PC-9 (cell line): ENCODE results near the gene PVALEF. TPM values are rescaled to one million over a fixed set of nuclear protein-coding genes. Genes with fewer than 3 reads are reported as not detected.

Experiments used
- BruUV-seq: library from RNA; stranded (reverse); fragments of 400-500 nt; replicated peaks from 2 replicates; lab custom pipeline; 2021; lab: Mats Ljungman, UMichigan
- CTCF ChIA-PET: fragments of 300-600 bp; sonication (Branson Sonifier 250); formaldehyde crosslinking; loops from one replicate; lab custom pipeline; 2022; ENCODE audit warnings: antibody characterized with exemption; lab: Charles Lee
- POLR2A ChIA-PET: fragments of 300-600 bp; sonication (Branson Sonifier 250); formaldehyde crosslinking; loops from one replicate; lab custom pipeline; 2022; ENCODE audit warnings: antibody characterized with exemption; ENCODE audit not compliant: unreplicated experiment; lab: Charles Lee
- DNase-seq, 2 experiments: peaks; one replicate each; pipeline versions ENCODE4 v3.0.0 to v3.0.0-alpha.2; 2015 to 2022; ENCODE audit warnings: mixed read lengths in 1 of 2
- H2AFZ ChIP-seq: fragments of 200-600 bp; sonication (generic); 2 replicates; pipeline ENCODE4 v1.8.1; 2017; ENCODE audit warnings: antibody characterized with exemption
- H3F3A ChIP-seq: fragments of 200-600 bp; sonication (generic); 2 replicates; pipeline ENCODE4 v1.8.1; 2017; ENCODE audit warnings: antibody characterized with exemption, mild to moderate bottlenecking, low read depth; ENCODE audit not compliant: insufficient read depth
- H3K27ac ChIP-seq: fragments of 200-600 bp; sonication (generic); 2 replicates; pipeline ENCODE4 v1.6.1; 2016; ENCODE audit warnings: mixed run types
- H3K27me3 ChIP-seq: fragments of 200-600 bp; sonication (generic); 2 replicates; pipeline ENCODE4 v1.6.1; 2016; ENCODE audit warnings: low read depth, mixed run types; ENCODE audit not compliant: insufficient read depth
- H3K36me3 ChIP-seq: fragments of 200-600 bp; sonication (generic); 2 replicates; pipeline ENCODE4 v1.6.1; 2016; ENCODE audit warnings: low read depth, mixed run types
- H3K4me1 ChIP-seq: fragments of 200-600 bp; sonication (generic); replicated peaks from 2 replicates; pipeline ENCODE4 v1.6.1; 2016; ENCODE audit warnings: mixed run types; ENCODE audit not compliant: insufficient read depth
- H3K4me2 ChIP-seq: fragments of 200-600 bp; sonication (generic); 2 replicates; pipeline ENCODE4 v1.6.1; 2017; ENCODE audit warnings: mixed run types
- H3K4me3 ChIP-seq: fragments of 200-600 bp; sonication (generic); 2 replicates; pipeline ENCODE4 v1.6.1; 2016; ENCODE audit warnings: mixed run types
- H3K79me2 ChIP-seq: fragments of 200-600 bp; sonication (generic); 2 replicates; pipeline ENCODE4 v1.6.1; 2017; ENCODE audit warnings: low read depth, mixed run types
- H3K9me2 ChIP-seq: fragments of 200-600 bp; sonication (generic); 2 replicates; pipeline ENCODE4 v1.8.1; 2017; ENCODE audit warnings: mild to moderate bottlenecking; ENCODE audit not compliant: insufficient read depth
- H3K9me3 ChIP-seq: fragments of 200-600 bp; sonication (generic); 2 replicates; pipeline ENCODE4 v1.8.1; 2016; ENCODE audit warnings: low read depth; ENCODE audit not compliant: insufficient read depth
- H4K20me1 ChIP-seq: fragments of 200-600 bp; sonication (generic); 2 replicates; pipeline ENCODE4 v1.8.1; 2017; ENCODE audit not compliant: insufficient read depth
- EZH2 ChIP-seq: fragments of 200-600 bp; sonication (generic); IDR thresholded peaks from 2 replicates; pipeline ENCODE4 v1.8.0; 2017; ENCODE audit warnings: antibody characterized with exemption, low read depth
- intact Hi-C: fragments of 100-400 bp; cut with micrococcal nuclease; formaldehyde crosslinking; loops from one replicate; pipeline ENCODE4 v1.10.0; 2022; ENCODE audit not compliant: unreplicated experiment
- total RNA-seq: library from RNA; stranded (reverse); gene quantifications from 2 replicates; pipeline ENCODE4 v1.2.3, GENCODE V29; 2021
- TF ChIP-seq, protein P1 (sequence below): fragments of 200-600 bp; sonication (generic); conservative IDR thresholded peaks from 2 replicates; pipeline ENCODE4 v1.6.1; 2017; ENCODE audit warnings: mixed run types, antibody characterized with exemption, mild to moderate bottlenecking, moderate library complexity

PVALEF gene
- total RNA-seq, 1 experiment from 2014 or later = not detected

DNA sequence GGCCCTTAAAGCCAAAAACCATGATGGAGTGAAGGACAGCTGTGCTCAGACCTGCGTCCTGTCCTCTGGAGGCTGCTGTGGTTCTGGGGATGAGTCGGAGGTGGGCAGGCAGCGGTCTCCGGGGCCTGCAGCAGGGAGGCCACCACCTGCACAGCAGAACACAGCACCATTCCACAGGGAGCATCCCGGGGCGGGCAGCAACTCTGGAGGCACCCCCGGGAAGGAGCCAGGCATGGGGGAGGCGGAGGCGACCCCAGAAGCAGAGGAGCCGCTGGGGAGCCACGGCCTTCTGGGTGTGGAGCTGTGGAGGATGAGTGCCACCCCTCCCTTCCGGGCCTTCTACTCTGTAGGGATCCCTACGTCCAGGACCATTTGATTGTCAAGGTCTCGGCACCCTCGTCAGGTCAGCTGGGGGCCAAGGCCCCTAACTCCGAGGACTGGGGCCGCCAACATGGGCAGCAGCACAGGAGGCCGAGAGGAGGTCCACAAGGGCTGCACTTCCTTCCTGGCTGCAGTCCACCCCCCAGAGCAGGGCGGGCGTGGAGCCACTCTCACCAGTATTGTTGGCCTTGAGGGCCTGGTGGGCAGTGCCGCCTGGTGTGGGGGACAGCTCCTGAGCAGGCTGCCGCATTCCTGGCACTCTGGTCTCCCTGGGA is 33.6 kb downstream of the PVALEF start:
- no peaks in the 10 kb centered on the region for H3K9me3 ChIP-seq
- DNase-seq = no peak

DNA sequence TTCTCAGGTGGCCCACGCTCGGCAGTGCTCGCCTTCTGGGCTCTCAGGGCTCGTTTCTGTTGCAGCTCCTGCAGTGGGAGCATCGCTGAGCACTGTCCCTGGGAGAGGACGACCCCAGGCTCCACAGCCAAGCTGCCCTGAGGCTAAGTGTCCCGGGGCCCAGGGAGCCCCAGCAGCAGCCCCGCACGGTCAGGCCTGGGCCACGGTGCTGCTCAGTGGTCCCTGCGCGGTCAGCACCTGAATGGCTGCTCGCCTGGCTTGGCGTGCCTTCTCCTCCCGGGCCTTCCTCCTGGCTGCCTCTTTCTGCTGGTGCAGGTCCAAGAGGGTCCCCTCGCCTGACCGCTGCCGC is 34.1 kb downstream of the PVALEF start:
- H3K79me2 ChIP-seq = no peaks in the 10 kb centered on the region
- ChIA-PET POLR2A (no interaction called here), CTCF (no interaction called here)
- intact Hi-C loops = no loop called here
- no peak overlapping the region for H3K4me2 ChIP-seq
- no peak for TF ChIP-seq EZH2
- TF ChIP-seq, protein P1, sequence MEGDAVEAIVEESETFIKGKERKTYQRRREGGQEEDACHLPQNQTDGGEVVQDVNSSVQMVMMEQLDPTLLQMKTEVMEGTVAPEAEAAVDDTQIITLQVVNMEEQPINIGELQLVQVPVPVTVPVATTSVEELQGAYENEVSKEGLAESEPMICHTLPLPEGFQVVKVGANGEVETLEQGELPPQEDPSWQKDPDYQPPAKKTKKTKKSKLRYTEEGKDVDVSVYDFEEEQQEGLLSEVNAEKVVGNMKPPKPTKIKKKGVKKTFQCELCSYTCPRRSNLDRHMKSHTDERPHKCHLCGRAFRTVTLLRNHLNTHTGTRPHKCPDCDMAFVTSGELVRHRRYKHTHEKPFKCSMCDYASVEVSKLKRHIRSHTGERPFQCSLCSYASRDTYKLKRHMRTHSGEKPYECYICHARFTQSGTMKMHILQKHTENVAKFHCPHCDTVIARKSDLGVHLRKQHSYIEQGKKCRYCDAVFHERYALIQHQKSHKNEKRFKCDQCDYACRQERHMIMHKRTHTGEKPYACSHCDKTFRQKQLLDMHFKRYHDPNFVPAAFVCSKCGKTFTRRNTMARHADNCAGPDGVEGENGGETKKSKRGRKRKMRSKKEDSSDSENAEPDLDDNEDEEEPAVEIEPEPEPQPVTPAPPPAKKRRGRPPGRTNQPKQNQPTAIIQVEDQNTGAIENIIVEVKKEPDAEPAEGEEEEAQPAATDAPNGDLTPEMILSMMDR = no peak
- H4K20me1 ChIP-seq = no peaks in the 10 kb centered on the region
- H3K4me3 ChIP-seq = no peak overlapping the region
- no peaks in the 10 kb centered on the region for H3K9me2 ChIP-seq
- H3K27me3 ChIP-seq = no peaks in the 10 kb centered on the region
- H3K9me3 ChIP-seq = no peaks in the 10 kb centered on the region
- no peaks in the 10 kb centered on the region for H3K36me3 ChIP-seq
- no peak overlapping the region for H2AFZ ChIP-seq
- BruUV-seq = no TSS peak
- H3K27ac ChIP-seq = no peak overlapping the region
- H3K4me1 ChIP-seq = no peaks in the 10 kb centered on the region
- no peak for DNase-seq
- no peaks in the 10 kb centered on the region for H3F3A ChIP-seq

More for the DNA sequence above, 33.6 kb downstream of the PVALEF start:
- Histone ChIP-seq H3K9me2 (no peaks in the 10 kb centered on the region), H4K20me1 (no peaks in the 10 kb centered on the region), H3F3A (no peaks in the 10 kb centered on the region), H3K4me2 (no peak overlapping the region), H3K79me2 (no peaks in the 10 kb centered on the region), H3K36me3 (no peaks in the 10 kb centered on the region), H3K27ac (no peak overlapping the region), H3K27me3 (no peaks in the 10 kb centered on the region), H2AFZ (no peak overlapping the region), H3K4me1 (no peaks in the 10 kb centered on the region), H3K4me3 (no peak overlapping the region)
- TF ChIP-seq EZH2 = no peak
- TF ChIP-seq, protein P1 = no peak
- BruUV-seq = no TSS peak
- intact Hi-C loops = no loop called here
- POLR2A ChIA-PET = no interaction called here
- CTCF ChIA-PET = interaction anchor here (0.6 kb wide), 1 partner anchor 49 kb away, joined by 8 read pairs; no protein-coding TSS in a partner anchor

DNA sequence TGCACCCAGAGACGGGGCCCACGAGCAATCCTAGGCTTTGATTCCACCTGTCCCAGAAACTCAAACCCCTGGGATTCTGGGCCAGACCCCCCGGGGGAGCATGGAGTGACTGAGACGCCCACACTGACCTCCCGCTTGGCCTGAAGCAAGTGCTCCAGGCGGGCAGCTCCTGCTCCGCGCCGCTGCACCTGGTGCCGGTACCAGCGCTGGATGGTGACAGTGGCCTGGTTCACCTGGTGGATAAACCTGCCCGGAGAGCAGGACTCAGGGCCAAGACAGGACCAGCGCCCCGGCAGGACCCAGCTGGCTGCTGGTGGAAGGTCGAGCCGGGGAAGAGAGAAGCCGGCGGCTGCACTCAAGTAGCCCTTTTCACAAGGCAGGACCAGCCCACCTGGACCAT is 34.9 kb downstream of the PVALEF start:
- H3K4me1 ChIP-seq = no peaks in the 10 kb centered on the region
- DNase-seq = no peak
- no peak overlapping the region for H2AFZ ChIP-seq
- POLR2A ChIA-PET = no interaction called here
- H3K4me3 ChIP-seq = no peak overlapping the region
- H3K27me3 ChIP-seq = no peaks in the 10 kb centered on the region
- BruUV-seq = no TSS peak
- H3K36me3 ChIP-seq = no peaks in the 10 kb centered on the region
- H3K9me2 ChIP-seq = no peaks in the 10 kb centered on the region
- H3K4me2 ChIP-seq = no peak overlapping the region
- H3F3A ChIP-seq = no peaks in the 10 kb centered on the region
- TF ChIP-seq, protein P1 = no peak
- TF ChIP-seq EZH2 = no peak
- intact Hi-C loops = loop anchor here (5.0 kb wide), 1 partner anchor 58 kb away; no protein-coding TSS in a partner anchor
- no peaks in the 10 kb centered on the region for H3K9me3 ChIP-seq
- CTCF ChIA-PET = no interaction called here
- H4K20me1 ChIP-seq = no peaks in the 10 kb centered on the region
- no peak overlapping the region for H3K27ac ChIP-seq
- H3K79me2 ChIP-seq = no peaks in the 10 kb centered on the region
